Osteoblast (primary cell): ENCODE data around the gene SIRPA. TPM values are rescaled to one million over a fixed set of nuclear protein-coding genes. Genes with fewer than 3 reads are reported as not detected.

Source experiments
- DNase-seq: peaks from one replicate; pipeline ENCODE4 v3.0.0; 2011; ENCODE audit warnings: low spot score, mixed read lengths; ENCODE audit not compliant: insufficient read length; ENCODE audit errors: missing footprints
- H2AFZ ChIP-seq: 2 replicates; pipeline ENCODE4 v1.6.0; 2011; ENCODE audit warnings: mild to moderate bottlenecking, low read length
- H3K27ac ChIP-seq: 2 replicates; pipeline ENCODE4 v1.5.1; 2011; ENCODE audit warnings: mild to moderate bottlenecking, low read depth, low read length, moderate library complexity
- H3K27me3 ChIP-seq: 2 replicates; pipeline ENCODE4 v1.6.0; 2012; ENCODE audit warnings: mild to moderate bottlenecking, control low read depth, inconsistent platforms, low read length, moderate library complexity; ENCODE audit not compliant: insufficient read depth
- H3K36me3 ChIP-seq: 2 replicates; pipeline ENCODE4 v1.5.1; 2011; ENCODE audit warnings: mild to moderate bottlenecking, low read length, control low read depth, moderate library complexity; ENCODE audit not compliant: insufficient read depth
- H3K4me1 ChIP-seq: 2 replicates; pipeline ENCODE4 v1.5.1; 2011; ENCODE audit warnings: mild to moderate bottlenecking, low read length, control low read depth, moderate library complexity; ENCODE audit not compliant: insufficient read depth
- H3K4me2 ChIP-seq: 2 replicates; pipeline ENCODE4 v1.6.0; 2011; ENCODE audit warnings: mild to moderate bottlenecking, low read length; ENCODE audit not compliant: insufficient read depth
- H3K4me3 ChIP-seq: fragments of 200-600 bp; sonication (generic); 3 replicates; pipeline ENCODE4 v1.5.1; 2012; ENCODE audit warnings: mild to moderate bottlenecking, low read length, inconsistent platforms; ENCODE audit not compliant: insufficient read depth
- H3K79me2 ChIP-seq: 2 replicates; pipeline ENCODE4 v1.6.0; 2012; ENCODE audit warnings: mild to moderate bottlenecking, low read length, control low read depth, inconsistent platforms; ENCODE audit not compliant: insufficient read depth
- H3K9me3 ChIP-seq: 2 replicates; pipeline ENCODE4 v1.5.1; 2011; ENCODE audit warnings: low read depth, low read length, control low read depth
- H4K20me1 ChIP-seq: 2 replicates; pipeline ENCODE4 v1.6.0; 2012; ENCODE audit warnings: mild to moderate bottlenecking, low read length, control low read depth; ENCODE audit not compliant: insufficient read depth
- total RNA-seq: library from RNA; depleted of rRNA; stranded (reverse); fragments of >200 nt; gene quantifications from 2 replicates; pipeline ENCODE4 v1.2.3, GENCODE V29; 2012
- TF ChIP-seq, protein P1 (sequence below): IDR thresholded peaks from 2 replicates; pipeline ENCODE4 v1.5.1; 2011; ENCODE audit warnings: mild to moderate bottlenecking, low read depth, low read length, moderate library complexity; ENCODE audit errors: extremely low read depth

SIRPA gene
- total RNA-seq, 1 donor: 15.9 TPM

GRCh38 chr20:1891263-1892118, 3.7 kb upstream of the SIRPA start:
- Histone ChIP-seq H3K27me3 (no peaks in the 10 kb centered on the region), H3K36me3 (peaks cover 5% of the 10 kb centered on the region)

GRCh38 chr20:1892119-1892385, 3.2 kb upstream of the SIRPA start:
- no peak for DNase-seq

More at GRCh38 chr20:1891263-1892118, 3.7 kb upstream of the SIRPA start:
- Histone ChIP-seq H3K4me1 (peaks cover 21% of the 10 kb centered on the region), H3K4me3 (no peak overlapping the region), H4K20me1 (peaks cover 5% of the 10 kb centered on the region), H3K9me3 (no peaks in the 10 kb centered on the region), H2AFZ (no peak overlapping the region), H3K4me2 (no peak overlapping the region), H3K27ac (no peak overlapping the region), H3K79me2 (peaks cover 22% of the 10 kb centered on the region)
- DNase-seq: no peak
- TF ChIP-seq, protein P1, sequence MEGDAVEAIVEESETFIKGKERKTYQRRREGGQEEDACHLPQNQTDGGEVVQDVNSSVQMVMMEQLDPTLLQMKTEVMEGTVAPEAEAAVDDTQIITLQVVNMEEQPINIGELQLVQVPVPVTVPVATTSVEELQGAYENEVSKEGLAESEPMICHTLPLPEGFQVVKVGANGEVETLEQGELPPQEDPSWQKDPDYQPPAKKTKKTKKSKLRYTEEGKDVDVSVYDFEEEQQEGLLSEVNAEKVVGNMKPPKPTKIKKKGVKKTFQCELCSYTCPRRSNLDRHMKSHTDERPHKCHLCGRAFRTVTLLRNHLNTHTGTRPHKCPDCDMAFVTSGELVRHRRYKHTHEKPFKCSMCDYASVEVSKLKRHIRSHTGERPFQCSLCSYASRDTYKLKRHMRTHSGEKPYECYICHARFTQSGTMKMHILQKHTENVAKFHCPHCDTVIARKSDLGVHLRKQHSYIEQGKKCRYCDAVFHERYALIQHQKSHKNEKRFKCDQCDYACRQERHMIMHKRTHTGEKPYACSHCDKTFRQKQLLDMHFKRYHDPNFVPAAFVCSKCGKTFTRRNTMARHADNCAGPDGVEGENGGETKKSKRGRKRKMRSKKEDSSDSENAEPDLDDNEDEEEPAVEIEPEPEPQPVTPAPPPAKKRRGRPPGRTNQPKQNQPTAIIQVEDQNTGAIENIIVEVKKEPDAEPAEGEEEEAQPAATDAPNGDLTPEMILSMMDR: no peak

GRCh38 chr20:1893721-1894470, 1.3 kb upstream of the SIRPA start:
- Histone ChIP-seq H2AFZ (peak overlapping the region; percentile 65), H3K4me2 (peak overlapping the region; percentile 83), H3K9me3 (no peaks in the 10 kb centered on the region), H3K27me3 (no peaks in the 10 kb centered on the region), H3K4me3 (peak overlapping the region; percentile 96), H3K79me2 (peaks cover 46% of the 10 kb centered on the region), H3K27ac (peak overlapping the region; percentile 33), H3K4me1 (peaks cover 20% of the 10 kb centered on the region), H4K20me1 (peaks cover 25% of the 10 kb centered on the region), H3K36me3 (peaks cover 5% of the 10 kb centered on the region)
- TF ChIP-seq, protein P1: no peak
- no peak for DNase-seq

More at GRCh38 chr20:1892119-1892385, 3.2 kb upstream of the SIRPA start:
- no peaks in the 10 kb centered on the region for H3K9me3 ChIP-seq
- peaks cover 8% of the 10 kb centered on the region for H4K20me1 ChIP-seq
- H3K79me2 ChIP-seq: peaks cover 27% of the 10 kb centered on the region
- no peaks in the 10 kb centered on the region for H3K27me3 ChIP-seq
- no peak overlapping the region for H3K4me3 ChIP-seq
- TF ChIP-seq, protein P1: no peak
- no peak overlapping the region for H3K27ac ChIP-seq
- peaks cover 21% of the 10 kb centered on the region for H3K4me1 ChIP-seq
- H3K36me3 ChIP-seq: peaks cover 5% of the 10 kb centered on the region
- H3K4me2 ChIP-seq: no peak overlapping the region
- no peak overlapping the region for H2AFZ ChIP-seq

DNA sequence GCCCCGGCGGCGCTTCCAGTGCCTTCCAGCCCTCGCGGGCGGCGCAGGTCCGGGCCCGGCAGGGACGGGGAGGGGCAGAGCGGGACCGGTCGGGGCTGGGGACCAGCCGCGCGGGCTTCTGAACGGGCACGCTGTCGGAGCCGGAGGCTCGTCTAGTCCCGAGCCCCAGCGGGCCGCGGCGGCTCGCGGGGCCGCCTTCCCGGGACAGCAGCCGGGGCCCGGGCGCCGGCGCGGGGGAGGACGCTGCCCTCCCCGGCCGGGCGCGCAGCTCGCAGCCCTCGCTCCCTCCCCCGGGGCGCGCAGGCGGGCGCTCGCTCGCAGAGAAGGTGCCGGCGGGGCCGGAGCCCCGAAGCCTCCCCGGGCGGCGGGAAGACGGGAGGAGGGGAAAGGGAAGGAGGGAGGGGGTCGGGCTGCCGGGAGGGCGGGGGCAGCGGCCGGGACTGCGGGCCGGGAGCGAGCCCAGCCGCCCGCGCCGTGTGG, 696 bp upstream of the SIRPA start:
- peaks cover 31% of the 10 kb centered on the region for H4K20me1 ChIP-seq
- H3K4me2 ChIP-seq: peak overlapping the region; percentile 83
- peaks cover 10% of the 10 kb centered on the region for H3K36me3 ChIP-seq
- TF ChIP-seq, protein P1: no peak
- peaks cover 14% of the 10 kb centered on the region for H3K4me1 ChIP-seq
- H3K27me3 ChIP-seq: no peaks in the 10 kb centered on the region
- H2AFZ ChIP-seq: no peak overlapping the region
- peak overlapping the region; percentile 96 for H3K4me3 ChIP-seq
- no peaks in the 10 kb centered on the region for H3K9me3 ChIP-seq
- peak; percentile 97 for DNase-seq
- peak overlapping the region; percentile 33 for H3K27ac ChIP-seq
- peaks cover 52% of the 10 kb centered on the region for H3K79me2 ChIP-seq
